ENCODE results near the gene ATP6V0A4. TPM values are rescaled to one million over a fixed set of nuclear protein-coding genes. Genes with fewer than 3 reads are reported as not detected.

ATP6V0A4 gene
- total and polyA plus RNA-seq, 2 donors (not counting 1 experiment from before 2014, with no cell fraction given) = not detected

DNA sequence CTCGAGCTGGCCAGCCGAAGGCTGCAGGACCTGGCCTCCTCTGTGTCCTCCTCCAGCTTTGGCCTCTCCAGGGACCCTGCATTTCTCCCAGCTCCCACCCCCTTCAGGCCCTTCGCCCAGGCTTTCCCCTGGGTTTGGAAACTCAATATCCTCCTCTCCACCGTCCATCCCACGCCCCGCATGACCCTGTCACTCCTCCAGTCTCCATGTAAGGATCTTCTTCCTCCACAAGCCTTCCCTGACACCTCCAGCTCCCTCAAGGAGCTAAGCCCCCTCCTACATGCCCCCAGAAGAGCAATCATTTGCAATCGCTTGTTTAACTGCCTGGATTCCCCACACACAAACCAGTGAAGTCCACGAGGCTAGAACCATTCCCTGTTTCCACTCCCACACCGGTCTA is 24.8 kb downstream of the ATP6V0A4 start:
- Histone ChIP-seq H3K36me3 (ENCODE audit: control insufficient read depth, insufficient read depth, low read length) (no peaks in the 10 kb centered on the region), H3K27ac (ENCODE audit: insufficient read depth, low read length) (no peak overlapping the region), H2AFZ (ENCODE audit: low read length) (no peak overlapping the region)

DNA sequence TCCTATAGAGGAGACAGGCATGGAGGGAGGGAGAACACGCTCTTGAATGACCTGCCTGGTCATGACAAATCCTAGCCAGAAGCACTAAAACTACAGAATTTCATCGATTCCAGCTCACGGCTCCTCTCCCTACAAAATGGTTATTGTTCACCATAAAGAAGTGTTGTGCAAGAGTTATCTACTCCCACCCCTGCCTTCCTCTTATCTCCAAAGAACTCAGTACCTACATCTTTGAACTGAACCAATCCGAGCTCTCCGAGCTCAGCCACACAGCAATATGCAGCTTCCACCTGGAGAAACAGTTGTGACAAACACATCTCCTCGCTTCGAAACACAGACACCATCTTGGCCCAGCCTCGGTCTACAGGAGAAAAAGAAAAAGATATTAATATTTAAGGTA is 27.1 kb downstream of the ATP6V0A4 start:
- no peak overlapping the region for H3K4me2 ChIP-seq (ENCODE audit: extremely low read depth, insufficient read depth, low read length)
- H3K27me3 ChIP-seq (ENCODE audit: control insufficient read depth, insufficient read depth, low read length) = no peaks in the 10 kb centered on the region
- no peaks in the 10 kb centered on the region for H3K36me3 ChIP-seq (ENCODE audit: control insufficient read depth, insufficient read depth, low read length)
- no peak overlapping the region for H3K27ac ChIP-seq (ENCODE audit: insufficient read depth, low read length)
- DNase-seq (ENCODE audit: low read depth in 2 of 2) = no peak
- no peak overlapping the region for H3K4me3 ChIP-seq (replicated peaks in 1 of 4; ENCODE audit: control extremely low read depth in 1 of 4, insufficient read depth in 1 of 4, low read depth in 3 of 4, low read length in 4 of 4)
- no peak overlapping the region for H3K9ac ChIP-seq (ENCODE audit: insufficient read depth, low read length)
- no peaks in the 10 kb centered on the region for H3K9me3 ChIP-seq (ENCODE audit: control insufficient read depth, insufficient read depth, low read depth, low read length)
- no peaks in the 10 kb centered on the region for H3K4me1 ChIP-seq (ENCODE audit: control insufficient read depth, extremely low read depth, insufficient read depth, low read length)
- TF ChIP-seq, protein P1, sequence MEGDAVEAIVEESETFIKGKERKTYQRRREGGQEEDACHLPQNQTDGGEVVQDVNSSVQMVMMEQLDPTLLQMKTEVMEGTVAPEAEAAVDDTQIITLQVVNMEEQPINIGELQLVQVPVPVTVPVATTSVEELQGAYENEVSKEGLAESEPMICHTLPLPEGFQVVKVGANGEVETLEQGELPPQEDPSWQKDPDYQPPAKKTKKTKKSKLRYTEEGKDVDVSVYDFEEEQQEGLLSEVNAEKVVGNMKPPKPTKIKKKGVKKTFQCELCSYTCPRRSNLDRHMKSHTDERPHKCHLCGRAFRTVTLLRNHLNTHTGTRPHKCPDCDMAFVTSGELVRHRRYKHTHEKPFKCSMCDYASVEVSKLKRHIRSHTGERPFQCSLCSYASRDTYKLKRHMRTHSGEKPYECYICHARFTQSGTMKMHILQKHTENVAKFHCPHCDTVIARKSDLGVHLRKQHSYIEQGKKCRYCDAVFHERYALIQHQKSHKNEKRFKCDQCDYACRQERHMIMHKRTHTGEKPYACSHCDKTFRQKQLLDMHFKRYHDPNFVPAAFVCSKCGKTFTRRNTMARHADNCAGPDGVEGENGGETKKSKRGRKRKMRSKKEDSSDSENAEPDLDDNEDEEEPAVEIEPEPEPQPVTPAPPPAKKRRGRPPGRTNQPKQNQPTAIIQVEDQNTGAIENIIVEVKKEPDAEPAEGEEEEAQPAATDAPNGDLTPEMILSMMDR (conservative IDR thresholded peaks at IDR 0.05 in 1 of 2, IDR thresholded peaks at IDR 0.05 in 1 of 2; ENCODE audit: low read depth in 1 of 2, low read length in 2 of 2) = no peak
- TF ChIP-seq EZH2 (IDR thresholded peaks at IDR 0.05; ENCODE audit: low read length, missing control alignments) = no peak
- H4K20me1 ChIP-seq (ENCODE audit: control insufficient read depth, extremely low read depth, insufficient read depth, low read length) = no peaks in the 10 kb centered on the region
- no peaks in the 10 kb centered on the region for H3K79me2 ChIP-seq (ENCODE audit: control insufficient read depth, insufficient read depth, low read length)
- H2AFZ ChIP-seq (ENCODE audit: low read length) = no peak overlapping the region

More for the DNA sequence above, 24.8 kb downstream of the ATP6V0A4 start:
- Histone ChIP-seq H3K79me2 (ENCODE audit: control insufficient read depth, insufficient read depth, low read length) (no peaks in the 10 kb centered on the region), H3K4me2 (ENCODE audit: extremely low read depth, insufficient read depth, low read length) (no peak overlapping the region), H3K4me3 (replicated peaks in 1 of 4; ENCODE audit: control extremely low read depth in 1 of 4, insufficient read depth in 1 of 4, low read depth in 3 of 4, low read length in 4 of 4) (no peak overlapping the region), H3K4me1 (ENCODE audit: control insufficient read depth, extremely low read depth, insufficient read depth, low read length) (no peaks in the 10 kb centered on the region), H4K20me1 (ENCODE audit: control insufficient read depth, extremely low read depth, insufficient read depth, low read length) (no peaks in the 10 kb centered on the region), H3K9ac (ENCODE audit: insufficient read depth, low read length) (no peak overlapping the region), H3K27me3 (ENCODE audit: control insufficient read depth, insufficient read depth, low read length) (no peaks in the 10 kb centered on the region), H3K9me3 (ENCODE audit: control insufficient read depth, insufficient read depth, low read depth, low read length) (no peaks in the 10 kb centered on the region)
- DNase-seq (ENCODE audit: low read depth in 2 of 2) = no peak
- TF ChIP-seq, protein P1 (conservative IDR thresholded peaks at IDR 0.05 in 1 of 2, IDR thresholded peaks at IDR 0.05 in 1 of 2; ENCODE audit: low read depth in 1 of 2, low read length in 2 of 2) = no peak
- TF ChIP-seq EZH2 (IDR thresholded peaks at IDR 0.05; ENCODE audit: low read length, missing control alignments) = no peak

DNA sequence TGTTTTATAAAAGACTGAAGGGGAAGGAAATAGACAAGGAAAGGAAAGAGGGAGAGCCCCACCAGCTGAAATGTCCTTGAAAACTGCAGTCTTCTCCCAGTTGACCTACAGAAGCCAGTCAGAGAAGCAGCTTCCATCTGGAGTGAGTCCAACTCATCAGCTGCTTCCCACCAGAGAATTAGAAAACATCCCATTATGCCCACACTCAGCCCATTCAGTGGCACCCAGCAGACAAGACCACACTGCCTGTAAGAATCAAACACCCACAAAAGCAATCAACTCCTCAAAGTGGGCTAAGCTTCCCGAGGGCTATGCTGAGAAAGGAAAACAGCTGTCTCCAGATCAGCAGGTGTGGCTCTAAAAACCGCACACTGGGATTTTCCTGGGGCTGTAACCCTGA is 29.8 kb downstream of the ATP6V0A4 start:
- Histone ChIP-seq H4K20me1 (ENCODE audit: control insufficient read depth, extremely low read depth, insufficient read depth, low read length) (no peaks in the 10 kb centered on the region), H3K9ac (ENCODE audit: insufficient read depth, low read length) (no peak overlapping the region), H3K4me3 (replicated peaks in 1 of 4; ENCODE audit: control extremely low read depth in 1 of 4, insufficient read depth in 1 of 4, low read depth in 3 of 4, low read length in 4 of 4) (no peak overlapping the region), H3K27ac (ENCODE audit: insufficient read depth, low read length) (no peak overlapping the region), H3K4me2 (ENCODE audit: extremely low read depth, insufficient read depth, low read length) (no peak overlapping the region), H3K9me3 (ENCODE audit: control insufficient read depth, insufficient read depth, low read depth, low read length) (no peaks in the 10 kb centered on the region), H3K27me3 (ENCODE audit: control insufficient read depth, insufficient read depth, low read length) (no peaks in the 10 kb centered on the region), H2AFZ (ENCODE audit: low read length) (no peak overlapping the region), H3K4me1 (ENCODE audit: control insufficient read depth, extremely low read depth, insufficient read depth, low read length) (no peaks in the 10 kb centered on the region), H3K36me3 (ENCODE audit: control insufficient read depth, insufficient read depth, low read length) (no peaks in the 10 kb centered on the region), H3K79me2 (ENCODE audit: control insufficient read depth, insufficient read depth, low read length) (no peaks in the 10 kb centered on the region)
- no peak for DNase-seq (ENCODE audit: low read depth in 2 of 2)
- TF ChIP-seq, protein P1 (conservative IDR thresholded peaks at IDR 0.05 in 1 of 2, IDR thresholded peaks at IDR 0.05 in 1 of 2; ENCODE audit: low read depth in 1 of 2, low read length in 2 of 2) = no peak
- no peak for TF ChIP-seq EZH2 (IDR thresholded peaks at IDR 0.05; ENCODE audit: low read length, missing control alignments)

Measured in fibroblast of lung (primary cell).